ENCODE measurements around the gene UTP3.

GRCh38 chr4:70657326-70657725 is 31.0 kb upstream of the UTP3 start:
- TF ChIP-seq CTCF (conservative IDR thresholded peaks at IDR 0.05), result no peak
- no peak for TF ChIP-seq EZH2 (IDR thresholded peaks at IDR 0.05; ENCODE audit: low read depth)
